Measurements from ENCODE around the gene DPEP2.
"Not testable (repeated sequence)": the region's sequence is repeated elsewhere in the genome, so short reads cannot be mapped to it uniquely, and the experiment has no call there.

DPEP2 gene

GRCh38 chr16:67975321-67976105 is 23.8 kb downstream of the DPEP2 start:
- no peak for DNase-seq (ENCODE audit: low spot score)

- DNase-seq (ENCODE audit: low spot score): not testable (repeated sequence)
Measured at GRCh38 chr16:67972285-67972684, 27.0 kb downstream of the DPEP2 start.

GRCh38 chr16:67971111-67971510 is 28.2 kb downstream of the DPEP2 start:
- no peak for DNase-seq (ENCODE audit: low spot score)

- peak; percentile 48 for DNase-seq (ENCODE audit: low spot score)
Measured at GRCh38 chr16:67969254-67970039, 29.8 kb downstream of the DPEP2 start.

- DNase-seq (ENCODE audit: low spot score): peak; percentile 62
Measured at GRCh38 chr16:67968400-67969253, 30.7 kb downstream of the DPEP2 start, which contains the start of gene SLC12A4. TSS of gene SLC12A4 (minus strand) at chr16:67968637. CDS start at chr16:67968553, 84 bp downstream.

- DNase-seq (ENCODE audit: low spot score): peak; percentile 41
Measured at GRCh38 chr16:67967958-67968399, 31.3 kb downstream of the DPEP2 start.

GRCh38 chr16:67967183-67967957 is 31.9 kb downstream of the DPEP2 start:
- DNase-seq (ENCODE audit: low spot score): peak; percentile 12

- DNase-seq (ENCODE audit: low spot score): peak; percentile 15
Measured at GRCh38 chr16:67966549-67967182, 32.6 kb downstream of the DPEP2 start.

GRCh38 chr16:67965668-67966548 is 33.4 kb downstream of the DPEP2 start:
- DNase-seq (ENCODE audit: low spot score): no peak

GRCh38 chr16:67964477-67965131 is 34.7 kb downstream of the DPEP2 start:
- no peak for DNase-seq (ENCODE audit: low spot score)

GRCh38 chr16:67963662-67964321 is 35.5 kb downstream of the DPEP2 start:
- no peak for DNase-seq (ENCODE audit: low spot score)

GRCh38 chr16:67963292-67963661 is 36.0 kb downstream of the DPEP2 start:
- DNase-seq (ENCODE audit: low spot score): no peak

GRCh38 chr16:67962135-67962534 is 37.1 kb downstream of the DPEP2 start:
- DNase-seq (ENCODE audit: low spot score): no peak

GRCh38 chr16:67961551-67961957 is 37.7 kb downstream of the DPEP2 start:
- no peak for DNase-seq (ENCODE audit: low spot score)

GRCh38 chr16:67959536-67960329 is 39.6 kb downstream of the DPEP2 start:
- DNase-seq (ENCODE audit: low spot score): no peak

GRCh38 chr16:67957622-67958021 is 41.7 kb downstream of the DPEP2 start:
- DNase-seq (ENCODE audit: low spot score): no peak

- no peak for DNase-seq (ENCODE audit: low spot score)
Measured at GRCh38 chr16:67954421-67955196, 44.7 kb downstream of the DPEP2 start.
